Right ventricle myocardium superior (tissue), 1 donor: Measurements from ENCODE around the gene C1orf56. TPM values are rescaled to one million over a fixed set of nuclear protein-coding genes. Genes with fewer than 3 reads are reported as not detected.
A peak's percentile ranks its signal among the peaks of the same experiment; 100 is the strongest.

Experiments
- ATAC-seq: fragments of 200-7000 bp; cut with Tn5 transposase; one replicate; pipeline ENCODE4 v1.9.1; 2020; ENCODE audit warnings: mild to moderate bottlenecking; ENCODE audit not compliant: poor library complexity
- DNase-seq: peaks from one replicate; pipeline ENCODE4 v3.0.0-alpha.2; 2020
- intact Hi-C: fragments of 100-400 bp; cut with DNase I; formaldehyde crosslinking; loops from one replicate; pipeline ENCODE4 v1.11.2; 2022
- total RNA-seq: library from RNA; stranded (reverse); fragmentation: NEBNext Ultra II Directional; extraction: Animal tissue kit (Norgen Biotek cat#: 25700); gene quantifications from one replicate; pipeline ENCODE4 v1.2.1, GENCODE V29; 2021
- donor health status: DM: no; HTN: yes; CAD: no; lungs with severe emphysema.

Gene C1orf56
- total RNA-seq, 1 donor from 2014 or later, result 7.3 TPM

GRCh38 chr1:151012684-151013471 lies 34.7 kb upstream of the C1orf56 start:
- peak; percentile 60 for ATAC-seq
- intact Hi-C loops, result no loop called here
- DNase-seq, result no peak

- intact Hi-C loops, result no loop called here
- ATAC-seq, result peak; percentile 82
Measured at GRCh38 chr1:151013518-151013917, 34.0 kb upstream of the C1orf56 start.

DNA sequence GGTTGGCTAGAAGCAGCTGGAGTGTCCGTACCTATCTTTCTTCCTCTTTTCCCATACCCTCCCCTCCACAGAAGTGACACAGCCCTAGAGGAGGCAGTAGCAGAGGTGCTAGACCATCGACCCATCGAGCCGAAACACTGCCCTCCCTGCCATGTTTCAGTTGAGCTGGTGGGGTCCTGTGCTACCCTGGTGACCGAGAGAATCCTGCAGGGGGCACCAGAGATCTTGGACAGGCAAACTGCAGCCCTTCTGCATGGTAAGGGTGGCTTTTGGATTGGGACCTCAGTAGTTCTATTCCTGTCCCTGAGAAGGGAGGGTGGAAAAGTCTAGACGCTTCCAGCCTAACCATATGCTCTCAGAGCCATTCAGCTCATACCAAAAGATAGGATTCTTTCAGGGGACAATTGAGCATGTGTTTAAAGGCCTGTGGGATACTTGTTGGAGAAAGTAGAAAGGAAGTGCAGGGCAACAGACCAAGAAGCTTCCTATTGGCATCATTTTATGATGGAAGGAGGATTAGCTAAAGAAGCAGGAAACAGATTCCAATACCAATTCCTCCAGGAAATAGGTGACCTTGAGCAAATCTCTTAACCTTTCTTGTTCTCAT lies 22.9 kb upstream of the C1orf56 start:
- ATAC-seq, result peak; percentile 75
- intact Hi-C loops, result no loop called here
- peak; percentile 84 for DNase-seq

More at GRCh38 chr1:151013518-151013917, 34.0 kb upstream of the C1orf56 start:
- DNase-seq, result no peak

- no peak for DNase-seq
- no peak for ATAC-seq
- intact Hi-C loops, result no loop called here
Measured at GRCh38 chr1:151026460-151026859, 21.1 kb upstream of the C1orf56 start.

GRCh38 chr1:151032164-151032563 lies 15.4 kb upstream of the C1orf56 start:
- DNase-seq (no peak), ATAC-seq (no peak)
- intact Hi-C loops, result no loop called here

- intact Hi-C loops, result no loop called here
- no peak for ATAC-seq
- no peak for DNase-seq
Measured at GRCh38 chr1:151035167-151035566, 12.4 kb upstream of the C1orf56 start.

- no peak for ATAC-seq
Measured at GRCh38 chr1:151036356-151036755, 11.2 kb upstream of the C1orf56 start, which contains the start of gene BNIPL. BNIPL (plus strand) TSS chr1:151036586; CDS start chr1:151036726, 140 bp downstream.

DNA sequence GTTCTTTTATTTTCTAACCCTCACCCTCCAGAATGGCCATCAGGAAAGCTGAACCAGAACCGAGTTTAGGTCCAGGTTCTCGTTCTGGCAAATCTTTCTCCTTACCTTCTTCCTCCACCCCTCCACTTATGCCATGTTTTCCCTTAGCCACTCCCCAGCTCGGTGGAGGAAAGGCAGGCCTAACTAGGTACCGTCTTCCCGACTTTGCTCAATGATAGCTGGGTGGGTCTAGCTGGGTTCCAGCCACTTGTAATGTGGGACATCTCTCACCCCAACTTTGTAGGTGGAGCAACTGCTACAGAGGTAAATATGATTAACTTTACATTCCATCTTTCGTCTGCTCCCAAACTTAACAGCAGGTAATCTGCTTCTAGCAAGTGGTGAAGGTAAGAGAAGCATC lies 10.5 kb upstream of the C1orf56 start:
- intact Hi-C loops, result no loop called here

More at GRCh38 chr1:151036356-151036755, 11.2 kb upstream of the C1orf56 start, which contains the start of gene BNIPL:
- no peak for DNase-seq
- intact Hi-C loops, result no loop called here

GRCh38 chr1:151039521-151039920 lies 8.0 kb upstream of the C1orf56 start:
- no peak for ATAC-seq
- intact Hi-C loops, result no loop called here

More for the DNA sequence above, 10.5 kb upstream of the C1orf56 start:
- DNase-seq (no peak), ATAC-seq (no peak)

DNA sequence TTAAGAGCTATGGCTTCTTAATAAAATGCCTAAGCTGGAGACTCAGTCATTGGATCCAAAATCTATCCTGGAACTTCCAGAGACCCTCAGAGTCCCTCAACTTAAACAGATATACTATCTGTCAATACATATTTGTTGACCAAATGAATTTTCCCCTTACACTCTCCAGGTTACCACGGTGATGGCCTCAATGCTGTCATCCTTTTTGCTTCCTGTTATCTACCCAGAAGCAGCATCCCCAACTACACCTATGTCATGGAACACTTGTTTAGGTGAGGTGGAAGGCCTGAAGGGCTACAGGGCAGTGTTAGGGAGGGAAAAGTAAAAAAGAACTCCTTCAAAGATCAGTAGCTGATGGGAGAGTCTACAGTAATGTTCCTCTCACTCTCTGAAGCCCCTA lies 4.4 kb upstream of the C1orf56 start:
- ATAC-seq (no peak), DNase-seq (no peak)
- intact Hi-C loops, result no loop called here

More at GRCh38 chr1:151039521-151039920, 8.0 kb upstream of the C1orf56 start:
- DNase-seq, result no peak

DNA sequence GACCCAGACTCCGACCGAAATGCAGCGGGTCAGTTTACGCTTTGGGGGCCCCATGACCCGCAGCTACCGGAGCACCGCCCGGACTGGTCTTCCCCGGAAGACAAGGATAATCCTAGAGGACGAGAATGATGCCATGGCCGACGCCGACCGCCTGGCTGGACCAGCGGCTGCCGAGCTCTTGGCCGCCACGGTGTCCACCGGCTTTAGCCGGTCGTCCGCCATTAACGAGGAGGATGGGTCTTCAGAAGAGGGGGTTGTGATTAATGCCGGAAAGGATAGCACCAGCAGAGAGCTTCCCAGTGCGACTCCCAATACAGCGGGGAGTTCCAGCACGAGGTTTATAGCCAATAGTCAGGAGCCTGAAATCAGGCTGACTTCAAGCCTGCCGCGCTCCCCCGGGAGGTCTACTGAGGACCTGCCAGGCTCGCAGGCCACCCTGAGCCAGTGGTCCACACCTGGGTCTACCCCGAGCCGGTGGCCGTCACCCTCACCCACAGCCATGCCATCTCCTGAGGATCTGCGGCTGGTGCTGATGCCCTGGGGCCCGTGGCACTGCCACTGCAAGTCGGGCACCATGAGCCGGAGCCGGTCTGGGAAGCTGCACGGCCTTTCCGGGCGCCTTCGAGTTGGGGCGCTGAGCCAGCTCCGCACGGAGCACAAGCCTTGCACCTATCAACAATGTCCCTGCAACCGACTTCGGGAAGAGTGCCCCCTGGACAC lies 534 bp downstream of the C1orf56 start:
- DNase-seq, result peak; percentile 82
- ATAC-seq, result peak; percentile 83
- intact Hi-C loops, result no loop called here

DNA sequence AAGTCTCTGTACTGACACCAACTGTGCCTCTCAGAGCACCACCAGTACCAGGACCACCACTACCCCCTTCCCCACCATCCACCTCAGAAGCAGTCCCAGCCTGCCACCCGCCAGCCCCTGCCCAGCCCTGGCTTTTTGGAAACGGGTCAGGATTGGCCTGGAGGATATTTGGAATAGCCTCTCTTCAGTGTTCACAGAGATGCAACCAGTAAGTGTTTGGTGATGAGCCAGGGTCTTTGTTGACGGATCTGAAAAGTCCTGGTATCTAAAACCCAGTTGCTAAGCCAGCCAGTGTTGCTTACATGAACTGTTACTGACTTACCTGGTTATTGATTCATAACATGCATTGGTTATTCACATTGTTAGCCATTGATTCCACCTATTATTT lies 1.1 kb downstream of the C1orf56 start:
- intact Hi-C loops, result no loop called here
- DNase-seq (no peak), ATAC-seq (no peak)

- DNase-seq, result no peak
- no peak for ATAC-seq
- intact Hi-C loops, result no loop called here
Measured at GRCh38 chr1:151049458-151049857, 1.9 kb downstream of the C1orf56 start.

- DNase-seq (no peak), ATAC-seq (no peak)
Measured at GRCh38 chr1:151050051-151050688, 2.6 kb downstream of the C1orf56 start.

DNA sequence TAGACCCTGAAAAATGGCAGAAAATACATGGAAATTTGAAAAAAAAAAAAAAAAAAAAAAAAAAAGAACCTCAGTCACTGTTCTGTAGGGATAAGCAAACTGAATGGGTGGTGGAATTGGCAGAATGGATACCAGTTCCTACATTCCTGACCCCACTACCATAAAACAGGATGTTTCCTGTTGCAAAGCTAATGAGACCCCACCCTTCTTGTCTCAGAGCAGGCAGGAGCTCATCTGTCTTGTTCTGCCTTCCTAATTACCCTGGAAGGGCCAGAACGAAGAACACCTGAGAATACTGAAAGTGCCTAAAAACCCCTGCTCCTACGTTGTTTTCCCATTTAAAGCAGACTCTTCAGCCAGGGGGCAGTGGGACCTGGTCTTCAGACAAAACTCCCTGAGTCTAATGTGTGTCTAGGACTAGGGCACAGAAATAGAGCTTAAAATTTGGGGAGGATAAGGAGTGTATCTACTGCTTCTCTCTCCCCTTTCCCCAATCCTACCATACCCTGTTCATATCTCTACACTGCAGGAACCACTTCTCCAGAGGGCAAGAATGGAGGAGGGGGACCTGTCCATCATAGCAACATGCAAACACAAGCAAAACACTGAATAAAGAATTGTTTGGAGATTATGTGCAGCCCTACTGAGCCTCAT lies 3.9 kb downstream of the C1orf56 start:
- no peak for ATAC-seq
- intact Hi-C loops, result no loop called here
- DNase-seq, result no peak

More at GRCh38 chr1:151050051-151050688, 2.6 kb downstream of the C1orf56 start:
- intact Hi-C loops, result no loop called here

DNA sequence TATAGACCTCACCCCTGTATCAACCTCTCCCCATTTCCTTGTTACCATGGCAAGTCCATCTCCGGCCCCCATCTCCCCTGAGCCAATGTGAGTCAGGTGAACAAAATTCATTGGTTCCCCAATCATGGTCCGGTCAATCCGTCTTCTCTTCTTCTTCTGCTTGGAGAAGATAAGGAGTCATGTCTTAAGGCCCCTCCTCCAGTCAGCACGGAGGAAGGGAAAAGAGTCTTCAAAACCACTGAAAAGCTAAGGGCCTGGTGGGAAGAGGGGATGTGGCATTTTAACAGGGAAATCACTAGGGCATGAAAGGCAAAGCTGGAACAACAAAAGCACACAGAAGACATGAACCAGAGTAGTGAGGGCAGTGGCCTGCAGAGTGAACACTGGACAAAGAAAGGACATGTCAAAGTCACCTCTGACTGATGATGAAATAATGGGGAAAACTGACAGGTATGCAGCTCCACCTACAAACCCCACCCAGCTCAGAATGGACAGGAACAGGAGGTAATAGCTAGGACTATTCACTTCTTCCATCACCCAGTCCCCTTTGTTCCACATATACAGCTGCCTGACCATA lies 7.5 kb downstream of the C1orf56 start:
- no peak for DNase-seq
- ATAC-seq, result no peak
- intact Hi-C loops, result no loop called here

- intact Hi-C loops, result no loop called here
- ATAC-seq, result no peak
Measured at GRCh38 chr1:151055581-151055980, 8.0 kb downstream of the C1orf56 start.

GRCh38 chr1:151056149-151056548 lies 8.6 kb downstream of the C1orf56 start:
- no peak for ATAC-seq
- DNase-seq, result no peak
- intact Hi-C loops, result no loop called here

More at GRCh38 chr1:151055581-151055980, 8.0 kb downstream of the C1orf56 start:
- DNase-seq, result no peak
